HL-60 (cell line): ENCODE data around the gene TRIM28.
A peak's percentile ranks its signal among the peaks of the same experiment; 100 is the strongest.

ENCODE experiments used
- DNase-seq, 2 experiments: peaks; one replicate each; pipeline ENCODE4 v3.0.0-alpha.2; 2010 to 2020; ENCODE audit warnings: low read depth in 1 of 2, low spot score in 1 of 2
- H3K27ac ChIP-seq: fragments of 250-450 bp; sonication (Bioruptor Pico); replicated peaks from 2 replicates; pipeline ENCODE4 v1.5.1; 2020; ENCODE audit warnings: mild to moderate bottlenecking, moderate library complexity
- H3K27me3 ChIP-seq: fragments of 250-450 bp; sonication (Bioruptor Pico); 2 replicates; pipeline ENCODE4 v1.5.1; 2021; ENCODE audit warnings: mild to moderate bottlenecking, moderate library complexity; ENCODE audit not compliant: insufficient read depth, poor library complexity, severe bottlenecking
- H3K4me3 ChIP-seq: replicated peaks from 2 replicates; pipeline ENCODE4 v1.5.1; 2011; ENCODE audit warnings: mild to moderate bottlenecking, control low read depth, low read length; ENCODE audit not compliant: insufficient read depth
- CTCF ChIP-seq: IDR thresholded peaks from one replicate; pipeline ENCODE4 v1.5.1; 2011; ENCODE audit warnings: low read length, control low read depth, inconsistent platforms; ENCODE audit not compliant: insufficient read depth
- GABPA ChIP-seq: IDR thresholded peaks from 2 replicates; pipeline ENCODE4 v1.6.1; 2012; ENCODE audit warnings: low read depth
- POLR2AphosphoS5 ChIP-seq: IDR thresholded peaks from 2 replicates; pipeline ENCODE4 v1.6.1; 2012; ENCODE audit warnings: low read depth
- REST ChIP-seq: IDR thresholded peaks from 2 replicates; pipeline ENCODE4 v1.6.1; 2012; ENCODE audit warnings: low read depth; ENCODE audit not compliant: insufficient replicate concordance
- SPI1 ChIP-seq: IDR thresholded peaks from 2 replicates; pipeline ENCODE4 v1.6.1; 2012; ENCODE audit warnings: low read depth, mild to moderate bottlenecking, borderline replicate concordance

Gene TRIM28

GRCh38 chr19:58544591-58545285 is 874 bp downstream of the TRIM28 start:
- Histone ChIP-seq H3K27ac (peak overlapping the region; percentile 76), H3K4me3 (peak overlapping the region; percentile 99), H3K27me3 (no peaks in the 10 kb centered on the region)
- TF ChIP-seq GABPA = no peak
- TF ChIP-seq POLR2AphosphoS5 = peak; percentile 9; the same call in 1 of the 2 replicates
- DNase-seq = peak in 1 of 2 experiments; percentile 55

GRCh38 chr19:58545286-58546018 is 1.6 kb downstream of the TRIM28 start:
- H3K4me3 ChIP-seq = peak overlapping the region; percentile 99
- H3K27me3 ChIP-seq = no peaks in the 10 kb centered on the region
- DNase-seq = no peak
- H3K27ac ChIP-seq = peak overlapping the region; percentile 74
- no peak for TF ChIP-seq POLR2AphosphoS5
- no peak for TF ChIP-seq SPI1

- no peak for DNase-seq
- Histone ChIP-seq H3K27ac (0 out of 2 replicates have a peak overlapping the region, but pooled peaks have one; percentile 15), H3K4me3 (peak overlapping the region; percentile 99), H3K27me3 (no peaks in the 10 kb centered on the region)
- no peak for TF ChIP-seq SPI1
- no peak for TF ChIP-seq REST
- TF ChIP-seq GABPA = no peak
- no peak; the same call in 1 of the 2 replicates for TF ChIP-seq POLR2AphosphoS5
Observed at GRCh38 chr19:58546019-58546530, 2.2 kb downstream of the TRIM28 start.

GRCh38 chr19:58547323-58548312 is 3.8 kb downstream of the TRIM28 start:
- Histone ChIP-seq H3K4me3 (peak overlapping the region; percentile 2; the same call in 1 of the 2 replicates), H3K27me3 (no peaks in the 10 kb centered on the region), H3K27ac (no peak overlapping the region)
- no peak for DNase-seq
- TF ChIP-seq GABPA (no peak), CTCF (no peak), REST (no peak), SPI1 (no peak), POLR2AphosphoS5 (no peak; the same call in 1 of the 2 replicates)
